ENCODE results near the gene ASTN1.

DNA sequence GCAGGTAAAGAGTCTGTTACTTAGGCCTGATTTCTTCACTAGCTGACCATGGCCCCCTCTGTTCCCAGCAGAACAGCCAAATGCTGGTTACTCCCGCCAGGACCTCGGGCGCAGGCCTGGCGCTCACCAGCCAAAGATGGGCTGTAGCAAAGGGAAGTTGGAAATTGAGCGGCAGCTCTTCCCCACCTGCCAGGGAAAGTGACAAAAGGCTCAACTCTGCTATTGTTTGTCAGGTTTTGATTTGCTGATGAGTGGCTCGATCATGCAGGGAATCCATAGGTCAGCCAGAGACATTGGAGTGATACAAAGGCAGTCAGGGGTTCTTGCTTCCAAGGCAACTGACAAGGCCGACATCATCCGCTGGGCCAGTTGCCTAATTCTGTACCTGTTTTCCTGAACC, 120.1 kb downstream of the ASTN1 start:
- TF ChIP-seq POLR2AphosphoS5 (IDR thresholded peaks at IDR 0.05; ENCODE audit: low read depth, low read length) = no peak
- TF ChIP-seq, protein P1, sequence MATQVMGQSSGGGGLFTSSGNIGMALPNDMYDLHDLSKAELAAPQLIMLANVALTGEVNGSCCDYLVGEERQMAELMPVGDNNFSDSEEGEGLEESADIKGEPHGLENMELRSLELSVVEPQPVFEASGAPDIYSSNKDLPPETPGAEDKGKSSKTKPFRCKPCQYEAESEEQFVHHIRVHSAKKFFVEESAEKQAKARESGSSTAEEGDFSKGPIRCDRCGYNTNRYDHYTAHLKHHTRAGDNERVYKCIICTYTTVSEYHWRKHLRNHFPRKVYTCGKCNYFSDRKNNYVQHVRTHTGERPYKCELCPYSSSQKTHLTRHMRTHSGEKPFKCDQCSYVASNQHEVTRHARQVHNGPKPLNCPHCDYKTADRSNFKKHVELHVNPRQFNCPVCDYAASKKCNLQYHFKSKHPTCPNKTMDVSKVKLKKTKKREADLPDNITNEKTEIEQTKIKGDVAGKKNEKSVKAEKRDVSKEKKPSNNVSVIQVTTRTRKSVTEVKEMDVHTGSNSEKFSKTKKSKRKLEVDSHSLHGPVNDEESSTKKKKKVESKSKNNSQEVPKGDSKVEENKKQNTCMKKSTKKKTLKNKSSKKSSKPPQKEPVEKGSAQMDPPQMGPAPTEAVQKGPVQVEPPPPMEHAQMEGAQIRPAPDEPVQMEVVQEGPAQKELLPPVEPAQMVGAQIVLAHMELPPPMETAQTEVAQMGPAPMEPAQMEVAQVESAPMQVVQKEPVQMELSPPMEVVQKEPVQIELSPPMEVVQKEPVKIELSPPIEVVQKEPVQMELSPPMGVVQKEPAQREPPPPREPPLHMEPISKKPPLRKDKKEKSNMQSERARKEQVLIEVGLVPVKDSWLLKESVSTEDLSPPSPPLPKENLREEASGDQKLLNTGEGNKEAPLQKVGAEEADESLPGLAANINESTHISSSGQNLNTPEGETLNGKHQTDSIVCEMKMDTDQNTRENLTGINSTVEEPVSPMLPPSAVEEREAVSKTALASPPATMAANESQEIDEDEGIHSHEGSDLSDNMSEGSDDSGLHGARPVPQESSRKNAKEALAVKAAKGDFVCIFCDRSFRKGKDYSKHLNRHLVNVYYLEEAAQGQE (IDR thresholded peaks at IDR 0.05; ENCODE audit: insufficient read depth in 1 of 2, low read depth in 2 of 2, low read length in 2 of 2) = no peak
- TF ChIP-seq SIN3A (IDR thresholded peaks at IDR 0.05; ENCODE audit: borderline replicate concordance, insufficient read depth, low read length) = no peak
- TF ChIP-seq TAF1 (IDR thresholded peaks at IDR 0.05; ENCODE audit: borderline replicate concordance, insufficient read depth, low read length) = no peak
